Measurements from ENCODE around the gene FOXP1. TPM values are rescaled to one million over a fixed set of nuclear protein-coding genes. Genes with fewer than 3 reads are reported as not detected.

Gene FOXP1
- total RNA-seq, 2 experiments from 2014 or later, result 144 to 152 TPM

GRCh38 chr3:71110385-71111222, 472.9 kb downstream of the FOXP1 start:
- POLR2A ChIA-PET, result interaction anchor here (0.6 kb wide), 1 partner anchor 472 kb away, joined by 3 read pairs; no protein-coding TSS in a partner anchor
- CTCF ChIA-PET, result interaction anchor here (0.7 to 1.6 kb wide), 2 partner anchors 8 to 99 kb away, joined by 3 to 6 read pairs; no protein-coding TSS in a partner anchor

GRCh38 chr3:71109977-71110285, 473.6 kb downstream of the FOXP1 start:
- ChIA-PET CTCF (interaction anchor here (0.7 to 1.6 kb wide), 2 partner anchors 9 to 100 kb away, joined by 3 to 6 read pairs; no protein-coding TSS in a partner anchor), POLR2A (interaction anchor here (0.6 to 1.0 kb wide), 2 partner anchors 71 to 473 kb away, joined by 3 read pairs; no protein-coding TSS in a partner anchor)

GRCh38 chr3:71109241-71109976, 474.1 kb downstream of the FOXP1 start:
- ChIA-PET CTCF (interaction anchor here (1.6 kb wide), 1 partner anchor 9 kb away, joined by 6 read pairs; no protein-coding TSS in a partner anchor), POLR2A (interaction anchor here (1.0 kb wide), 1 partner anchor 72 kb away, joined by 3 read pairs; no protein-coding TSS in a partner anchor)

- CTCF ChIA-PET, result no interaction called here
- POLR2A ChIA-PET, result no interaction called here
Observed at GRCh38 chr3:71107926-71108325, 475.6 kb downstream of the FOXP1 start.

GRCh38 chr3:71104976-71105375, 478.6 kb downstream of the FOXP1 start:
- ChIA-PET CTCF (no interaction called here), POLR2A (no interaction called here)

- ChIA-PET CTCF (no interaction called here), POLR2A (no interaction called here)
Observed at GRCh38 chr3:71104556-71104955, 479.0 kb downstream of the FOXP1 start.

- CTCF ChIA-PET, result no interaction called here
- POLR2A ChIA-PET, result no interaction called here
Observed at GRCh38 chr3:71104121-71104541, 479.4 kb downstream of the FOXP1 start.

- ChIA-PET POLR2A (no interaction called here), CTCF (no interaction called here)
Observed at GRCh38 chr3:71103430-71103921, 480.1 kb downstream of the FOXP1 start.

GRCh38 chr3:71102111-71102983, 481.2 kb downstream of the FOXP1 start:
- POLR2A ChIA-PET, result interaction anchor here (0.6 to 0.9 kb wide), 3 partner anchors 10 to 45 kb away, joined by 5 to 8 read pairs (median 5); no protein-coding TSS in a partner anchor

GRCh38 chr3:71101626-71102025, 481.9 kb downstream of the FOXP1 start:
- ChIA-PET CTCF (no interaction called here), POLR2A (interaction anchor here (0.6 to 0.9 kb wide), 3 partner anchors 10 to 44 kb away, joined by 5 to 8 read pairs (median 5); no protein-coding TSS in a partner anchor)

More at GRCh38 chr3:71102111-71102983, 481.2 kb downstream of the FOXP1 start:
- CTCF ChIA-PET, result no interaction called here

GRCh38 chr3:71101014-71101413, 482.5 kb downstream of the FOXP1 start:
- ChIA-PET POLR2A (interaction anchor here (0.6 to 0.9 kb wide), 2 partner anchors 9 to 107 kb away, joined by 3 to 5 read pairs; no protein-coding TSS in a partner anchor), CTCF (no interaction called here)

- POLR2A ChIA-PET, result interaction anchor here (0.6 kb wide), 1 partner anchor 107 kb away, joined by 3 read pairs; no protein-coding TSS in a partner anchor
- CTCF ChIA-PET, result no interaction called here
Observed at GRCh38 chr3:71099997-71100719, 483.4 kb downstream of the FOXP1 start.

- ChIA-PET CTCF (no interaction called here), POLR2A (no interaction called here)
Observed at GRCh38 chr3:71097557-71097956, 486.0 kb downstream of the FOXP1 start.

- CTCF ChIA-PET, result no interaction called here
Observed at GRCh38 chr3:71095511-71096291, 487.8 kb downstream of the FOXP1 start.

GRCh38 chr3:71094658-71095209, 488.8 kb downstream of the FOXP1 start:
- POLR2A ChIA-PET, result no interaction called here

More at GRCh38 chr3:71095511-71096291, 487.8 kb downstream of the FOXP1 start:
- POLR2A ChIA-PET, result no interaction called here

GRCh38 chr3:71092665-71093064, 490.9 kb downstream of the FOXP1 start:
- POLR2A ChIA-PET, result no interaction called here
- CTCF ChIA-PET, result no interaction called here

More at GRCh38 chr3:71094658-71095209, 488.8 kb downstream of the FOXP1 start:
- CTCF ChIA-PET, result no interaction called here

GRCh38 chr3:71090207-71090606, 493.3 kb downstream of the FOXP1 start:
- POLR2A ChIA-PET, result no interaction called here
- CTCF ChIA-PET, result no interaction called here

All from activated CD8-positive, alpha-beta memory T cell treated with anti-CD3 and anti-CD28 coated beads for 36 hours (primary cell).